ENCODE data around the gene NACC2.

DNA sequence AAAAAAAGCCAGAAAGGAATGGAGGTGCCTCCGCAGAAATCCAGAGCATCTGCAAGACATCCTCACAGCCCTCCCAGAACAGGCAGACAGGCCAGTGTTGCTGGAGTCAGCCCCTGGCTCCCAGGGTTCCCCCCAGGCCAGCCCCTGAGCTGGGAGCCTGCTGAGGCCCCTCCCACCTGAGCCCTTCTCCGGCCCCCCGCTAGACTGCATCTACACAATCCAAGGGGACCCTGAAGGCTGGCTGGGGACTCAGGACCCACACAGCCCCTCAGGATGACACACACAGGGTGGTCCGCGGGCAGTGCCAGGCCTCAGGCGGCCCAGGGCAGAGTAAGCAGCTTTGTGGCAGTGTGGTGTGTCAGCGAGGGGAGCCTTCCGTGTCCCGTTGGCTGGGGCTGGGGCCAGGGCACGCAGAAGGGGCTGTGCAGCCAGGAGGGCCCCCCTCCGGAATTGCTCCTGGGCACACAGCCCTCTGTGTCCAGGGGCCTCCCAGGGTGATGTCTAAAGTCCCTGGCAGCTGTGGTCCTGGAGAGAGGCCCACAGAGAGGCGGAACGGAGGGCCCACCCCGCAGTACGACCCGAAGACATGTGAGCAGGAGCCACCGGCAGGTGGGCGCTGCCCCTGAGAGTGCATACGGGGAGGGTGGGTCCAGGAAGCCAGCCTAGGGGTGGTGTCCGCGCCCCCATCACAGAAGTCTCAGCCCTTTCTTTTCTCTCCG lies 20.7 kb upstream of the NACC2 start:
- TF ChIP-seq, protein P1, sequence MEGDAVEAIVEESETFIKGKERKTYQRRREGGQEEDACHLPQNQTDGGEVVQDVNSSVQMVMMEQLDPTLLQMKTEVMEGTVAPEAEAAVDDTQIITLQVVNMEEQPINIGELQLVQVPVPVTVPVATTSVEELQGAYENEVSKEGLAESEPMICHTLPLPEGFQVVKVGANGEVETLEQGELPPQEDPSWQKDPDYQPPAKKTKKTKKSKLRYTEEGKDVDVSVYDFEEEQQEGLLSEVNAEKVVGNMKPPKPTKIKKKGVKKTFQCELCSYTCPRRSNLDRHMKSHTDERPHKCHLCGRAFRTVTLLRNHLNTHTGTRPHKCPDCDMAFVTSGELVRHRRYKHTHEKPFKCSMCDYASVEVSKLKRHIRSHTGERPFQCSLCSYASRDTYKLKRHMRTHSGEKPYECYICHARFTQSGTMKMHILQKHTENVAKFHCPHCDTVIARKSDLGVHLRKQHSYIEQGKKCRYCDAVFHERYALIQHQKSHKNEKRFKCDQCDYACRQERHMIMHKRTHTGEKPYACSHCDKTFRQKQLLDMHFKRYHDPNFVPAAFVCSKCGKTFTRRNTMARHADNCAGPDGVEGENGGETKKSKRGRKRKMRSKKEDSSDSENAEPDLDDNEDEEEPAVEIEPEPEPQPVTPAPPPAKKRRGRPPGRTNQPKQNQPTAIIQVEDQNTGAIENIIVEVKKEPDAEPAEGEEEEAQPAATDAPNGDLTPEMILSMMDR (optimal IDR thresholded peaks at IDR 0.05 in 1 of 3, IDR thresholded peaks at IDR 0.05 in 1 of 3, conservative IDR thresholded peaks at IDR 0.05 in 1 of 3; ENCODE audit: extremely low read depth in 1 of 3, insufficient read depth in 2 of 3, low read length in 3 of 3), result no peak
- no peak for TF ChIP-seq EZH2 (IDR thresholded peaks at IDR 0.05; ENCODE audit: low read length)
